Psoas muscle (tissue), 8 donors: ENCODE data around the gene SPATA31D4. TPM values are rescaled to one million over a fixed set of nuclear protein-coding genes. Genes with fewer than 3 reads are reported as not detected.

Experiments
- ATAC-seq, 4 donors: fragments of 200-7000 bp; cut with Tn5 transposase; one replicate each; pipeline ENCODE4 v1.9.1; 2020; ENCODE audit warnings: moderate library complexity in 3 of 4, mild to moderate bottlenecking in 2 of 4
- DNase-seq, 2 donors: peaks; one replicate each; pipeline ENCODE4 v3.0.0-alpha.2; 2020
- H3K27ac ChIP-seq: fragments of 200-600 bp; one replicate; pipeline ENCODE4 v1.8.0; 2022
- H3K27me3 ChIP-seq, 3 donors: fragments of 200-600 bp in 1 of 3; one replicate each; pipeline versions ENCODE4 v1.6.1 to v1.8.0; 2013 to 2022; ENCODE audit warnings: low read length in 2 of 3, mild to moderate bottlenecking in 2 of 3, moderate library complexity in 1 of 3; ENCODE audit not compliant: insufficient read depth in 3 of 3
- H3K36me3 ChIP-seq, 2 donors: fragments of 200-600 bp in 1 of 2; one replicate each; pipeline versions ENCODE4 v1.6.1 to v1.8.0; 2013 to 2022; ENCODE audit warnings: low read depth in 1 of 2, mild to moderate bottlenecking in 1 of 2, moderate library complexity in 1 of 2; ENCODE audit not compliant: insufficient read depth in 1 of 2
- H3K4me1 ChIP-seq: fragments of 200-600 bp; one replicate; pipeline ENCODE4 v1.8.0; 2022
- H3K4me3 ChIP-seq: fragments of 200-600 bp; one replicate; pipeline ENCODE4 v1.8.0; 2022; ENCODE audit warnings: mild to moderate bottlenecking
- H3K9me3 ChIP-seq: fragments of 200-600 bp; one replicate; pipeline ENCODE4 v1.8.0; 2022
- CTCF ChIP-seq: fragments of 200-600 bp; IDR thresholded peaks from one replicate; pipeline ENCODE4 v1.8.0; 2022; ENCODE audit warnings: antibody characterized with exemption
- WGBS, 3 donors: extraction: QIAGEN DNeasy Blood & Tissue Kit; methylation state at CpG; one replicate each; pipeline versions ENCODE4 v1.1.6 to v1.1.7; 2013; 5-methylcytosine and 5-hydroxymethylcytosine counted together
- intact Hi-C, 2 donors: fragments of 100-400 bp; cut with DNase I; formaldehyde crosslinking; loops; one replicate each; pipeline versions ENCODE4 v1.11.0 to v1.14.2; 2022
- polyA plus RNA-seq, 3 donors: library from polyadenylated mRNA; stranded (reverse); fragments of 200-250 nt; gene quantifications; one replicate each; pipeline ENCODE4 v1.2.3, GENCODE V29; 2013
- total RNA-seq, 4 donors: library from RNA; stranded (reverse); fragmentation: NEBNext Ultra II Directional in 2 of 4; extraction: Animal tissue kit (Norgen Biotek cat#: 25700) in 2 of 4; gene quantifications; one replicate each; pipeline versions ENCODE4 v1.2.1 to v1.2.4, GENCODE V29; 2021 to 2023
- donor health status: healthy with polysubstance abuse.
- donor health status: DM: no; HTN: no; CAD: no; lungs with moderate emphysema.
- donor health status: Bipolar disorder and iron deficiency.
- donor health status: healthy.
- donor health status: DM: yes; HTN: yes; CAD: no.
- donor health status: DM: no; HTN: no; CAD: no.
- donor health status: DM: no; HTN: no; CAD: no.
- donor health status: DM: yes; HTN: yes; CAD: no.

The SPATA31D4 gene
- total and polyA plus RNA-seq, 7 donors: not detected

GRCh38 chr9:81890104-81890503 lies 38.1 kb upstream of the SPATA31D4 start:
- WGBS, 3 donors: 90 to 95% (median 91%) methylated on average over 3 of the region's 3 CpGs
- TF ChIP-seq CTCF: no peak
- no peak overlapping the region for H3K27ac ChIP-seq
- no peaks in the 10 kb centered on the region for H3K9me3 ChIP-seq
- DNase-seq: no peak
- H3K27me3 ChIP-seq: no peaks in the 10 kb centered on the region
- no peaks in the 10 kb centered on the region for H3K4me1 ChIP-seq
- no peaks in the 10 kb centered on the region for H3K36me3 ChIP-seq
- intact Hi-C loops: no loop called here
- no peak for ATAC-seq
- H3K4me3 ChIP-seq: no peak overlapping the region

- TF ChIP-seq CTCF: no peak
- 89 to 98% (median 97%) methylated on average over 1 of the region's 1 CpG for WGBS, 3 donors
- H3K4me3 ChIP-seq: no peak overlapping the region
Measured at GRCh38 chr9:81892440-81892839, 35.8 kb upstream of the SPATA31D4 start.

GRCh38 chr9:81893929-81894328 lies 34.3 kb upstream of the SPATA31D4 start:
- no peak for TF ChIP-seq CTCF
- intact Hi-C loops: no loop called here
- DNase-seq (no peak), ATAC-seq (no peak)
- 76 to 81% (median 79%) methylated on average over 3 of the region's 3 CpGs for WGBS, 3 donors
- no peaks in the 10 kb centered on the region for H3K4me1 ChIP-seq
- no peaks in the 10 kb centered on the region for H3K9me3 ChIP-seq
- no peak overlapping the region for H3K27ac ChIP-seq
- no peak overlapping the region for H3K4me3 ChIP-seq
- H3K27me3 ChIP-seq: no peaks in the 10 kb centered on the region
- no peaks in the 10 kb centered on the region for H3K36me3 ChIP-seq

More at GRCh38 chr9:81892440-81892839, 35.8 kb upstream of the SPATA31D4 start:
- no peaks in the 10 kb centered on the region for H3K9me3 ChIP-seq
- no peaks in the 10 kb centered on the region for H3K36me3 ChIP-seq
- ATAC-seq (no peak), DNase-seq (no peak)
- H3K4me1 ChIP-seq: no peaks in the 10 kb centered on the region
- no peaks in the 10 kb centered on the region for H3K27me3 ChIP-seq
- intact Hi-C loops: no loop called here
- H3K27ac ChIP-seq: no peak overlapping the region

- Histone ChIP-seq H3K27me3 (no peaks in the 10 kb centered on the region), H3K4me3 (no peak overlapping the region), H3K27ac (no peak overlapping the region), H3K4me1 (no peaks in the 10 kb centered on the region), H3K36me3 (no peaks in the 10 kb centered on the region), H3K9me3 (no peaks in the 10 kb centered on the region)
- DNase-seq (no peak), ATAC-seq (no peak)
- intact Hi-C loops: no loop called here
- 79 to 88% (median 85%) methylated on average over 1 of the region's 1 CpG for WGBS, 3 donors
- TF ChIP-seq CTCF: no peak
Measured at GRCh38 chr9:81894891-81895290, 33.3 kb upstream of the SPATA31D4 start.

- no peak for TF ChIP-seq CTCF
- H3K27me3 ChIP-seq: no peaks in the 10 kb centered on the region
- ATAC-seq (no peak), DNase-seq (no peak)
- no peak overlapping the region for H3K27ac ChIP-seq
- no peaks in the 10 kb centered on the region for H3K4me1 ChIP-seq
- H3K36me3 ChIP-seq: no peaks in the 10 kb centered on the region
- no peaks in the 10 kb centered on the region for H3K9me3 ChIP-seq
- intact Hi-C loops: no loop called here
- no peak overlapping the region for H3K4me3 ChIP-seq
Measured at GRCh38 chr9:81896070-81896469, 32.2 kb upstream of the SPATA31D4 start.
